Neural progenitor cell (in vitro differentiated cells): ENCODE results near the gene TMEM250. TPM values are rescaled to one million over a fixed set of nuclear protein-coding genes. Genes with fewer than 3 reads are reported as not detected.
"Not testable (repeated sequence)": the region's sequence is repeated elsewhere in the genome, so short reads cannot be mapped to it uniquely, and the experiment has no call there.

Source experiments
- DNase-seq: peaks from one replicate; pipeline ENCODE4 v3.0.0-alpha.2; 2016; ENCODE audit warnings: low spot score
- H2AFZ ChIP-seq: fragments of 200-600 bp; sonication (generic); replicated peaks from 2 replicates; pipeline ENCODE4 v1.6.1; 2016; ENCODE audit warnings: antibody characterized with exemption
- H3F3A ChIP-seq: fragments of 200-600 bp; sonication (generic); 2 replicates; pipeline ENCODE4 v1.6.1; 2016; ENCODE audit warnings: antibody characterized with exemption, low read depth
- H3K27ac ChIP-seq: fragments of 200-600 bp; sonication (generic); 2 replicates; pipeline ENCODE4 v1.5.1; 2016; ENCODE audit warnings: mild to moderate bottlenecking
- H3K27me3 ChIP-seq: fragments of 200-600 bp; sonication (generic); 2 replicates; pipeline ENCODE4 v1.6.1; 2016; ENCODE audit warnings: mild to moderate bottlenecking, moderate library complexity
- H3K36me3 ChIP-seq: fragments of 200-600 bp; sonication (generic); 2 replicates; pipeline ENCODE4 v1.5.1; 2016
- H3K4me1 ChIP-seq: fragments of 200-600 bp; sonication (generic); 2 replicates; pipeline ENCODE4 v1.6.1; 2016; ENCODE audit warnings: mixed run types
- H3K4me2 ChIP-seq: fragments of 200-600 bp; sonication (generic); 2 replicates; pipeline ENCODE4 v1.6.1; 2016
- H3K4me3 ChIP-seq: fragments of 200-600 bp; sonication (generic); 2 replicates; pipeline ENCODE4 v1.5.1; 2016
- H3K79me2 ChIP-seq: fragments of 200-600 bp; sonication (generic); 2 replicates; pipeline ENCODE4 v1.6.1; 2016; ENCODE audit warnings: low read depth
- H3K9ac ChIP-seq: fragments of 200-600 bp; sonication (generic); 2 replicates; pipeline ENCODE4 v1.6.1; 2016
- H3K9me3 ChIP-seq: fragments of 200-600 bp; sonication (generic); 2 replicates; pipeline ENCODE4 v1.5.1; 2016; ENCODE audit warnings: low read depth
- H4K20me1 ChIP-seq: fragments of 200-600 bp; sonication (generic); 2 replicates; pipeline ENCODE4 v1.6.1; 2016; ENCODE audit warnings: low read depth
- H3K27ac Mint-ChIP-seq: 3 replicates; pipeline ENCODE4 v1.8.0; 2021; ENCODE audit warnings: mixed read lengths
- H3K27me3 Mint-ChIP-seq: 2 replicates; pipeline ENCODE4 v1.8.0; 2022; ENCODE audit warnings: low read depth, mild to moderate bottlenecking, inconsistent platforms, moderate library complexity, mixed read lengths; ENCODE audit not compliant: insufficient read depth
- H3K36me3 Mint-ChIP-seq: 3 replicates; pipeline ENCODE4 v1.8.0; 2021; ENCODE audit warnings: mixed read lengths
- H3K4me1 Mint-ChIP-seq: 3 replicates; pipeline ENCODE4 v1.8.0; 2021; ENCODE audit warnings: mixed read lengths
- H3K4me3 Mint-ChIP-seq: 3 replicates; pipeline ENCODE4 v1.8.0; 2021; ENCODE audit warnings: mild to moderate bottlenecking, moderate library complexity, mixed read lengths
- H3K9me3 Mint-ChIP-seq: 3 replicates; pipeline ENCODE4 v1.8.0; 2020; ENCODE audit warnings: mixed read lengths
- CTCF ChIP-seq: fragments of 200-600 bp; sonication (generic); IDR thresholded peaks from 2 replicates; pipeline ENCODE4 v1.5.1; 2017; ENCODE audit warnings: antibody characterized with exemption, mild to moderate bottlenecking
- EZH2 ChIP-seq: fragments of 200-600 bp; sonication (generic); IDR thresholded peaks from 2 replicates; pipeline ENCODE4 v1.6.1; 2017; ENCODE audit warnings: antibody characterized with exemption, mild to moderate bottlenecking, moderate library complexity
- EZH2phosphoT487 ChIP-seq: fragments of 200-600 bp; sonication (generic); IDR thresholded peaks from 2 replicates; pipeline ENCODE4 v1.6.1; 2017; ENCODE audit warnings: antibody characterized with exemption
- total RNA-seq: library from RNA; depleted of rRNA; stranded (reverse); fragments of >200 nt; gene quantifications from 2 replicates; pipeline ENCODE4 v1.2.3, GENCODE V29; 2015; ENCODE audit warnings: low replicate concordance

TMEM250 gene
- total RNA-seq, 1 donor from 2014 or later: 16.3 TPM

DNA sequence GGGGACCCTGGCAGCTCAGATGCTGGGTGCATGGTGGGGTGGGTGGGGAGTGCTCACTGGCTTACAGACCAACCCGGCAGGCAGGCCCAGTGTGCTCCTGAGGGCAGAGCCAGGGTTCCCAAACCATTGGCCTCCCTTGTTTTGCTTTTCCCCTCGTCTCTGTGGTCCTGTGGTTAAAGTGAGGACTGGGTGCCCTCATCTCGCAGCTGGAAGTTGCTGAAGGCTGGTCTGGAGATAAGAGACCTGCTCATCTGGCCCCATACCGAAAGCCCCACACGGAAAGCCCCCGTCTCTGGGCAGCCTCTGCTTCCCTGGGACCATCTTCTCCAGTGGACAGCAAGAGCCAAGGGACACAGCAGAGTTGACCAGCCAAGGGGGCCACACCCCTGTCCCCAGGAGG is 13.8 kb downstream of the TMEM250 start:
- H3F3A ChIP-seq: peaks cover 39% of the 10 kb centered on the region
- H3K27ac Mint-ChIP-seq: no peak overlapping the region
- peaks cover 10% of the 10 kb centered on the region for H3K27me3 Mint-ChIP-seq
- no peak for DNase-seq
- TF ChIP-seq EZH2 (no peak), EZH2phosphoT487 (no peak)
- H3K4me1 ChIP-seq: peaks cover 44% of the 10 kb centered on the region
- no peaks in the 10 kb centered on the region for H3K9me3 Mint-ChIP-seq
- no peak overlapping the region for H3K9ac ChIP-seq
- H3K4me3 Mint-ChIP-seq: no peak overlapping the region
- no peak overlapping the region for H3K27ac ChIP-seq
- H3K27me3 ChIP-seq: no peaks in the 10 kb centered on the region
- no peaks in the 10 kb centered on the region for H3K36me3 Mint-ChIP-seq
- H3K4me2 ChIP-seq: no peak overlapping the region
- no peaks in the 10 kb centered on the region for H3K9me3 ChIP-seq
- H3K36me3 ChIP-seq: no peaks in the 10 kb centered on the region
- H4K20me1 ChIP-seq: no peaks in the 10 kb centered on the region
- no peak overlapping the region for H3K4me3 ChIP-seq
- no peaks in the 10 kb centered on the region for H3K79me2 ChIP-seq
- H3K4me1 Mint-ChIP-seq: peaks cover 26% of the 10 kb centered on the region
- no peak overlapping the region for H2AFZ ChIP-seq

GRCh38 chr9:136104488-136104800 is 14.2 kb downstream of the TMEM250 start:
- no peak overlapping the region for H3K4me2 ChIP-seq
- no peak for TF ChIP-seq CTCF
- no peak for TF ChIP-seq EZH2phosphoT487
- TF ChIP-seq EZH2: no peak

GRCh38 chr9:136103651-136104487 is 14.8 kb downstream of the TMEM250 start:
- peaks cover 10% of the 10 kb centered on the region for H3K27me3 Mint-ChIP-seq
- TF ChIP-seq CTCF: no peak
- TF ChIP-seq EZH2phosphoT487: no peak
- TF ChIP-seq EZH2: no peak
- Histone ChIP-seq H3K4me1 (peaks cover 36% of the 10 kb centered on the region), H3K36me3 (no peaks in the 10 kb centered on the region), H3K4me3 (no peak overlapping the region), H4K20me1 (no peaks in the 10 kb centered on the region), H3K9me3 (no peaks in the 10 kb centered on the region), H3K27me3 (peaks cover under 1% of the 10 kb centered on the region), H2AFZ (no peak overlapping the region), H3K9ac (no peak overlapping the region), H3K27ac (no peak overlapping the region), H3K4me2 (no peak overlapping the region), H3F3A (peaks cover 30% of the 10 kb centered on the region), H3K79me2 (no peaks in the 10 kb centered on the region)
- H3K4me1 Mint-ChIP-seq: peaks cover 31% of the 10 kb centered on the region
- DNase-seq: no peak
- no peak overlapping the region for H3K27ac Mint-ChIP-seq
- no peaks in the 10 kb centered on the region for H3K36me3 Mint-ChIP-seq
- no peaks in the 10 kb centered on the region for H3K9me3 Mint-ChIP-seq
- no peak overlapping the region for H3K4me3 Mint-ChIP-seq

More at GRCh38 chr9:136104488-136104800, 14.2 kb downstream of the TMEM250 start:
- Histone ChIP-seq H2AFZ (no peak overlapping the region), H3K27ac (no peak overlapping the region), H3K79me2 (no peaks in the 10 kb centered on the region), H3K27me3 (no peaks in the 10 kb centered on the region), H4K20me1 (no peaks in the 10 kb centered on the region), H3K9ac (no peak overlapping the region), H3F3A (peaks cover 35% of the 10 kb centered on the region), H3K4me3 (no peak overlapping the region), H3K4me1 (peaks cover 41% of the 10 kb centered on the region), H3K9me3 (no peaks in the 10 kb centered on the region), H3K36me3 (no peaks in the 10 kb centered on the region)
- DNase-seq: no peak
- no peaks in the 10 kb centered on the region for H3K9me3 Mint-ChIP-seq
- H3K27me3 Mint-ChIP-seq: peaks cover 10% of the 10 kb centered on the region
- H3K4me3 Mint-ChIP-seq: no peak overlapping the region
- no peak overlapping the region for H3K27ac Mint-ChIP-seq
- H3K36me3 Mint-ChIP-seq: no peaks in the 10 kb centered on the region
- peaks cover 26% of the 10 kb centered on the region for H3K4me1 Mint-ChIP-seq

DNA sequence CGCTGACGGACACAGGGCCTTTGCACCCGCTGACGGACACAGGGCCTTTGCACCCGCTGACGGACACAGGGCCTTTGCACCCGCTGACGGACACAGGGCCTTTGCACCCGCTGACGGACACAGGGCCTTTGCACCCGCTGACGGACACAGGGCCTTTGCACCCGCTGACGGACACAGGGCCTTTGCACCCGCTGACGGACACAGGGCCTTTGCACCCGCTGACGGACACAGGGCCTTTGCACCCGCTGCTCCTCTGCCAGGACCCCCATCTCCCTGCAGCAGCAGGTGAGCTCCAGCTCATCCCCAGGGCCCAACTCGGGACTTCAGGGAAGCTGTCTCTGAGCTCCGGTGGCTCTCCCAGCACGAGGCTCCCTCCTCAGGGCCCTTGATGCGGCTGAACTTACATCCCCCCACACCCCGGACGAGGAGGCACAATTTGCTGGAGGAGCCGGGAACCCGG is 17.0 kb downstream of the TMEM250 start:
- not testable (repeated sequence) for H3K4me3 ChIP-seq, H3K4me2 ChIP-seq, H3K9me3 Mint-ChIP-seq, H3K27ac ChIP-seq, H3K27ac Mint-ChIP-seq, H3K79me2 ChIP-seq, H3K9me3 ChIP-seq, H3K9ac ChIP-seq, DNase-seq, H3K36me3 Mint-ChIP-seq, H3K36me3 ChIP-seq, H3K4me3 Mint-ChIP-seq, H4K20me1 ChIP-seq, H2AFZ ChIP-seq
- Histone ChIP-seq H3K4me1 (peaks cover 31% of the 10 kb centered on the region), H3F3A (peaks cover 19% of the 10 kb centered on the region), H3K27me3 (peaks cover 16% of the 10 kb centered on the region)
- H3K4me1 Mint-ChIP-seq: peaks cover 25% of the 10 kb centered on the region
- peaks cover 12% of the 10 kb centered on the region for H3K27me3 Mint-ChIP-seq
